Muscle layer of duodenum (tissue), 2 donors: ENCODE measurements around the gene IST1.
A peak's percentile ranks its signal among the peaks of the same experiment; 100 is the strongest.

Experiments
- H3K27ac ChIP-seq: one replicate; pipeline ENCODE4 v1.7.0; 2013; ENCODE audit warnings: mild to moderate bottlenecking, low read length
- H3K27me3 ChIP-seq: one replicate; pipeline ENCODE4 v1.7.0; 2013; ENCODE audit warnings: low read depth, mild to moderate bottlenecking, control low read depth, low read length
- H3K36me3 ChIP-seq, 2 donors: one replicate each; pipeline ENCODE4 v1.7.0; 2013; ENCODE audit warnings: low read length in 2 of 2, control low read depth in 1 of 2, mild to moderate bottlenecking in 1 of 2; ENCODE audit not compliant: insufficient read depth in 2 of 2, control insufficient read depth in 1 of 2
- H3K4me1 ChIP-seq, 2 donors: one replicate each; pipeline ENCODE4 v1.7.0; 2013; ENCODE audit warnings: low read length in 2 of 2, mild to moderate bottlenecking in 2 of 2, control low read depth in 1 of 2, moderate library complexity in 1 of 2; ENCODE audit not compliant: insufficient read depth in 2 of 2, control insufficient read depth in 1 of 2
- H3K4me3 ChIP-seq, 2 donors: one replicate each; pipeline ENCODE4 v1.7.0; 2013; ENCODE audit warnings: low read length in 2 of 2, low read depth in 1 of 2, mild to moderate bottlenecking in 1 of 2
- H3K9me3 ChIP-seq, 2 donors: one replicate each; pipeline ENCODE4 v1.7.0; 2013; ENCODE audit warnings: low read length in 2 of 2, control low read depth in 1 of 2, mild to moderate bottlenecking in 1 of 2; ENCODE audit not compliant: control insufficient read depth in 1 of 2
- donor health status: healthy.

IST1 gene

GRCh38 chr16:71894921-71895678 lies at the start of gene IST1:
IST1 (plus strand) TSS chr16:71895531; CDS start chr16:71915641, 20,110 bp downstream.
- peaks cover 0 to 5% of the 10 kb centered on the region in 2 donors for H3K36me3 ChIP-seq
- no peaks in the 10 kb centered on the region for H3K9me3 ChIP-seq
- peak within 1 kb of the TSS; percentile 81 to 92 for H3K4me3 ChIP-seq
- peaks cover 0 to 25% of the 10 kb centered on the region in 2 donors for H3K4me1 ChIP-seq
- H3K27ac ChIP-seq: peak within 1 kb of the TSS; percentile 99
- H3K27me3 ChIP-seq: no peaks in the 10 kb centered on the region

GRCh38 chr16:71845639-71846430 lies 49.5 kb upstream of the IST1 start, which contains the start of gene ATXN1L:
ATXN1L (plus strand) TSS chr16:71845976; CDS start chr16:71849741, 3,765 bp downstream.
- peak within 1 kb of the TSS; percentile 97 to 100 for H3K4me3 ChIP-seq
- peaks cover 24 to 26% of the 10 kb centered on the region in 2 donors for H3K36me3 ChIP-seq
- H3K27ac ChIP-seq: peak within 1 kb of the TSS; percentile 85
- no peaks in the 10 kb centered on the region for H3K9me3 ChIP-seq
- peaks cover 9 to 20% of the 10 kb centered on the region in 2 donors for H3K4me1 ChIP-seq
- H3K27me3 ChIP-seq: no peaks in the 10 kb centered on the region

- H3K9me3 ChIP-seq: no peaks in the 10 kb centered on the region
- peaks cover 9 to 20% of the 10 kb centered on the region in 2 donors for H3K4me1 ChIP-seq
- peak overlapping the region; percentile 97 to 100 for H3K4me3 ChIP-seq
Observed at GRCh38 chr16:71846431-71846830, 48.9 kb upstream of the IST1 start.

GRCh38 chr16:71847096-71847495 lies 48.2 kb upstream of the IST1 start:
- Histone ChIP-seq H3K36me3 (peaks cover 36 to 38% of the 10 kb centered on the region in 2 donors), H3K27me3 (no peaks in the 10 kb centered on the region), H3K4me1 (peaks cover 9 to 20% of the 10 kb centered on the region in 2 donors), H3K4me3 (peak overlapping the region; percentile 97 to 100), H3K9me3 (no peaks in the 10 kb centered on the region), H3K27ac (no peak overlapping the region)

More at GRCh38 chr16:71846431-71846830, 48.9 kb upstream of the IST1 start:
- H3K27me3 ChIP-seq: no peaks in the 10 kb centered on the region
- peaks cover 30 to 32% of the 10 kb centered on the region in 2 donors for H3K36me3 ChIP-seq
- H3K27ac ChIP-seq: peak overlapping the region; percentile 82

- no peak overlapping the region for H3K27ac ChIP-seq
- H3K4me1 ChIP-seq: peaks cover 9 to 20% of the 10 kb centered on the region in 2 donors
- no peaks in the 10 kb centered on the region for H3K9me3 ChIP-seq
- H3K27me3 ChIP-seq: no peaks in the 10 kb centered on the region
- H3K4me3 ChIP-seq: no peak overlapping the region
- H3K36me3 ChIP-seq: peaks cover 37 to 51% of the 10 kb centered on the region in 2 donors
Observed at GRCh38 chr16:71848622-71849021, 46.7 kb upstream of the IST1 start.

- Histone ChIP-seq H3K4me3 (no peak overlapping the region), H3K36me3 (peaks cover 42 to 51% of the 10 kb centered on the region in 2 donors), H3K4me1 (peaks cover 6 to 11% of the 10 kb centered on the region in 2 donors), H3K27me3 (no peaks in the 10 kb centered on the region), H3K27ac (no peak overlapping the region), H3K9me3 (no peaks in the 10 kb centered on the region)
Observed at GRCh38 chr16:71851746-71852145, 43.6 kb upstream of the IST1 start.

- H3K4me1 ChIP-seq: peaks cover 2 to 7% of the 10 kb centered on the region in 2 donors
- no peaks in the 10 kb centered on the region for H3K9me3 ChIP-seq
- H3K27ac ChIP-seq: no peak overlapping the region
- no peaks in the 10 kb centered on the region for H3K27me3 ChIP-seq
- peaks cover 42 to 51% of the 10 kb centered on the region in 2 donors for H3K36me3 ChIP-seq
- no peak overlapping the region for H3K4me3 ChIP-seq
Observed at GRCh38 chr16:71852158-71852557, 43.2 kb upstream of the IST1 start.

GRCh38 chr16:71852561-71852960 lies 42.8 kb upstream of the IST1 start:
- no peaks in the 10 kb centered on the region for H3K27me3 ChIP-seq
- peaks cover 0 to 3% of the 10 kb centered on the region in 2 donors for H3K4me1 ChIP-seq
- peaks cover 42 to 51% of the 10 kb centered on the region in 2 donors for H3K36me3 ChIP-seq
- no peak overlapping the region for H3K4me3 ChIP-seq
- H3K9me3 ChIP-seq: no peaks in the 10 kb centered on the region
- no peak overlapping the region for H3K27ac ChIP-seq

GRCh38 chr16:71853413-71853812 lies 41.9 kb upstream of the IST1 start:
- H3K27ac ChIP-seq: no peak overlapping the region
- H3K4me1 ChIP-seq: no peaks in the 10 kb centered on the region
- no peak overlapping the region for H3K4me3 ChIP-seq
- no peaks in the 10 kb centered on the region for H3K27me3 ChIP-seq
- H3K36me3 ChIP-seq: peaks cover 37 to 49% of the 10 kb centered on the region in 2 donors
- no peaks in the 10 kb centered on the region for H3K9me3 ChIP-seq

- H3K27ac ChIP-seq: no peak overlapping the region
- H3K27me3 ChIP-seq: no peaks in the 10 kb centered on the region
- H3K36me3 ChIP-seq: peaks cover 35 to 39% of the 10 kb centered on the region in 2 donors
- no peak overlapping the region for H3K4me3 ChIP-seq
- H3K4me1 ChIP-seq: peaks cover 0 to 5% of the 10 kb centered on the region in 2 donors
- H3K9me3 ChIP-seq: no peaks in the 10 kb centered on the region
Observed at GRCh38 chr16:71854369-71854948, 40.9 kb upstream of the IST1 start.
